ENCODE measurements around the gene STARD13.

- no peak for TF ChIP-seq CTCF (IDR thresholded peaks at IDR 0.05; ENCODE audit: insufficient read depth, low read length)
- no peak for TF ChIP-seq POLR2AphosphoS5 (IDR thresholded peaks at IDR 0.05; ENCODE audit: low read depth)
- TF ChIP-seq GABPA (IDR thresholded peaks at IDR 0.05; ENCODE audit: low read depth), result no peak
- TF ChIP-seq, protein P1, sequence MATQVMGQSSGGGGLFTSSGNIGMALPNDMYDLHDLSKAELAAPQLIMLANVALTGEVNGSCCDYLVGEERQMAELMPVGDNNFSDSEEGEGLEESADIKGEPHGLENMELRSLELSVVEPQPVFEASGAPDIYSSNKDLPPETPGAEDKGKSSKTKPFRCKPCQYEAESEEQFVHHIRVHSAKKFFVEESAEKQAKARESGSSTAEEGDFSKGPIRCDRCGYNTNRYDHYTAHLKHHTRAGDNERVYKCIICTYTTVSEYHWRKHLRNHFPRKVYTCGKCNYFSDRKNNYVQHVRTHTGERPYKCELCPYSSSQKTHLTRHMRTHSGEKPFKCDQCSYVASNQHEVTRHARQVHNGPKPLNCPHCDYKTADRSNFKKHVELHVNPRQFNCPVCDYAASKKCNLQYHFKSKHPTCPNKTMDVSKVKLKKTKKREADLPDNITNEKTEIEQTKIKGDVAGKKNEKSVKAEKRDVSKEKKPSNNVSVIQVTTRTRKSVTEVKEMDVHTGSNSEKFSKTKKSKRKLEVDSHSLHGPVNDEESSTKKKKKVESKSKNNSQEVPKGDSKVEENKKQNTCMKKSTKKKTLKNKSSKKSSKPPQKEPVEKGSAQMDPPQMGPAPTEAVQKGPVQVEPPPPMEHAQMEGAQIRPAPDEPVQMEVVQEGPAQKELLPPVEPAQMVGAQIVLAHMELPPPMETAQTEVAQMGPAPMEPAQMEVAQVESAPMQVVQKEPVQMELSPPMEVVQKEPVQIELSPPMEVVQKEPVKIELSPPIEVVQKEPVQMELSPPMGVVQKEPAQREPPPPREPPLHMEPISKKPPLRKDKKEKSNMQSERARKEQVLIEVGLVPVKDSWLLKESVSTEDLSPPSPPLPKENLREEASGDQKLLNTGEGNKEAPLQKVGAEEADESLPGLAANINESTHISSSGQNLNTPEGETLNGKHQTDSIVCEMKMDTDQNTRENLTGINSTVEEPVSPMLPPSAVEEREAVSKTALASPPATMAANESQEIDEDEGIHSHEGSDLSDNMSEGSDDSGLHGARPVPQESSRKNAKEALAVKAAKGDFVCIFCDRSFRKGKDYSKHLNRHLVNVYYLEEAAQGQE (IDR thresholded peaks at IDR 0.05; ENCODE audit: insufficient replicate concordance, low read depth), result no peak
These were observed 170.3 kb downstream of the STARD13 start for GRCh38 chr13:33115274-33115673.
